ENCODE results near the gene UCMA.
A peak's percentile ranks its signal among the peaks of the same experiment; 100 is the strongest.

UCMA gene

GRCh38 chr10:13231808-13232207 lies 2.4 kb downstream of the UCMA start:
- peak; percentile 25 for DNase-seq

GRCh38 chr10:13231190-13231589 lies 3.0 kb downstream of the UCMA start:
- DNase-seq: no peak

GRCh38 chr10:13227031-13227430 lies 7.1 kb downstream of the UCMA start:
- no peak for DNase-seq

GRCh38 chr10:13225601-13226000 lies 8.6 kb downstream of the UCMA start:
- no peak for DNase-seq

GRCh38 chr10:13224210-13224995 lies 9.8 kb downstream of the UCMA start:
- DNase-seq: no peak

- DNase-seq: no peak
These were observed 10.9 kb downstream of the UCMA start for GRCh38 chr10:13223241-13223640.

GRCh38 chr10:13222566-13222965 lies 11.6 kb downstream of the UCMA start:
- DNase-seq: no peak

- DNase-seq: no peak
These were observed 12.0 kb downstream of the UCMA start for GRCh38 chr10:13222151-13222550.

GRCh38 chr10:13221572-13221971 lies 12.6 kb downstream of the UCMA start:
- no peak for DNase-seq

- DNase-seq: no peak
These were observed 14.2 kb downstream of the UCMA start for GRCh38 chr10:13219685-13220670.

- DNase-seq: no peak
These were observed 15.3 kb downstream of the UCMA start for GRCh38 chr10:13218878-13219277.

GRCh38 chr10:13213163-13213562 lies 21.0 kb downstream of the UCMA start:
- DNase-seq: no peak

- DNase-seq: no peak
These were observed 27.4 kb downstream of the UCMA start for GRCh38 chr10:13206546-13207443.

- DNase-seq: no peak
These were observed 28.1 kb downstream of the UCMA start for GRCh38 chr10:13206091-13206490.

GRCh38 chr10:13201132-13201531 lies 33.0 kb downstream of the UCMA start:
- no peak for DNase-seq

- no peak for DNase-seq
These were observed 39.2 kb downstream of the UCMA start for GRCh38 chr10:13195016-13195415.

GRCh38 chr10:13193637-13194036 lies 40.5 kb downstream of the UCMA start:
- no peak for DNase-seq

GRCh38 chr10:13191362-13191761 lies 42.8 kb downstream of the UCMA start:
- no peak for DNase-seq

- DNase-seq: no peak
These were observed 43.4 kb downstream of the UCMA start for GRCh38 chr10:13190816-13191215.

GRCh38 chr10:13189961-13190360 lies 44.2 kb downstream of the UCMA start:
- DNase-seq: no peak

GRCh38 chr10:13188593-13188992 lies 45.6 kb downstream of the UCMA start:
- no peak for DNase-seq

GRCh38 chr10:13187135-13187534 lies 47.0 kb downstream of the UCMA start:
- no peak for DNase-seq

Measured in NCI-H774 (cell line).